SW480 (cell line): Measurements from ENCODE around the gene LRCOL1.

Experiments
- DNase-seq: peaks from one replicate; pipeline ENCODE4 v3.0.0-alpha.2; 2016; ENCODE audit warnings: low spot score

LRCOL1 gene

GRCh38 chr12:132635076-132635955 is 24.9 kb upstream of the LRCOL1 start:
- no peak for DNase-seq

GRCh38 chr12:132634411-132634990 is 24.1 kb upstream of the LRCOL1 start:
- DNase-seq = no peak

- DNase-seq = no peak
Measured at GRCh38 chr12:132633901-132634300, 23.5 kb upstream of the LRCOL1 start.

- no peak for DNase-seq
Measured at GRCh38 chr12:132633398-132633797, 23.0 kb upstream of the LRCOL1 start.

- no peak for DNase-seq
Measured at GRCh38 chr12:132632521-132633228, 22.3 kb upstream of the LRCOL1 start.

GRCh38 chr12:132631666-132632065 is 21.3 kb upstream of the LRCOL1 start:
- DNase-seq = no peak

DNA sequence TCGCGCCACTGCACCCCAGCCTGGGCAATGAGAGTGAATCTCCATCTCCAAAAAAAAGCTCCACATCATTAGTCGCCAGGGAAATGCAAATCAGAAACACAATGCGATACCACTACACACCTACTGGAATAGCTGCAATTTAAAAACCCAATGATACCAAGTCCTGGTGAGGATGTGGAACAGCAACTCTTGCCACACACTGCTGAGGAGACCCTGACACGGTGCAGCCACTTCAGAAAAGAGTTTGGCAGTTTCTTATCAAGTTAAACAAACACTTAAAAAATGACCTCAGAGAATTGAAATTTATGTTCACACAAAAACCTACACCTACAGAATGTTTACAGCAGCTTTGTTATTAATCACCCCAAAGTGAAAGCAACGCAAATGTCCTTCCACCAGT is 20.3 kb upstream of the LRCOL1 start:
- no peak for DNase-seq

DNA sequence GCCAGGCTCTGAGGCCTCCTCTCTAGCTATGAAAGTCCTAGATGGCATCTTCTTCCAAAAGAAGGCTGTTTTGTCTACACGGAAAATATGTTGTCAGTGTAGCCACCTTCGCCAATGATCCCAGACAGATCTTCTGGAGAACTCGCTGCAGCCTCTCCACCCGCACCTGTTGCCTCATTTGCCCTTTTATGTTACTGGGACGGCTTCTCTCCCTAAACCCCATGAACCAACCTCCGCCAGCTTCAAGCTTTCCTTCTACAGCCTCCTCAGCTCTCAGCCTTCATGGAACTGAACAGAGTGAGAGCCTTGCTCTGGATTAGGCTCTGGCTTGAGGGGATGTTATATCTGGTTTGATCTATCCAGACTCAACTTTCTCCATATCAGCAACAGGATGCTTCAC is 18.9 kb upstream of the LRCOL1 start:
- DNase-seq = no peak

GRCh38 chr12:132625731-132626430 is 15.5 kb upstream of the LRCOL1 start:
- no peak for DNase-seq

DNA sequence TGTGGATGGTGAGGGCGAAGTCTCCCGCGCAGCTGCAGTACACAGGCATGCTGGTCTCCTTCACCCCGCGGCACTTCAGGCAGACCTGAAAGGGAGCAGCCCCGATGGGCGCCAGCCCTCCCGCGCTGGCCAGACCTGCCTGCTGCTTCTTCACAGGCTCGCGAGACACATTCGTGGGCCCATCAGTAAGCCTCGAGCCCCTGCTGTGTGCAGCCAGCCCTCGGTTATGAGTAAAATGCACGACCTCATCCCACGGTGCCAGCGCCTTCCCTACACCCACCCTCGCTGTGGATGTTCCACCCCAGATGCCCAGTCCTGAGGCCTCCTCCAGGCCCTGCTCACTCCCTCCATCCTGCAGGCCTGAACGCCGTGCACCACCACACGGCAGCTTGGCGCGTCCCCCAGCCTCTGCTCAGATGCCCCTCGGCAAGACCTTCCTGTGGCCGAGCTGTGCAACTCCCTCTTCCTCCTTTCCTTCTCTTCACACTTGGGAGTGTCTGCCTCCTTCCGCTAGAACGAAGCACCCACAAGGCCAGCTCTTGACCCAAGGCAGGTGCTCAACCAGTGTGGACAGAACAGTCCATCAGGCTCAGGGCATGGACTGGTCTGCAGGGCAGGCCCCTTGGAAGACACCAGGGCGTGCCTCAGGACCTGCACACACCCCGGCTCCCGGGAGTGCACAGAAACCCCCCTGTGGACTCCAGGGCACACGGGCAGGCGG is 14.7 kb upstream of the LRCOL1 start:
- DNase-seq = no peak

DNA sequence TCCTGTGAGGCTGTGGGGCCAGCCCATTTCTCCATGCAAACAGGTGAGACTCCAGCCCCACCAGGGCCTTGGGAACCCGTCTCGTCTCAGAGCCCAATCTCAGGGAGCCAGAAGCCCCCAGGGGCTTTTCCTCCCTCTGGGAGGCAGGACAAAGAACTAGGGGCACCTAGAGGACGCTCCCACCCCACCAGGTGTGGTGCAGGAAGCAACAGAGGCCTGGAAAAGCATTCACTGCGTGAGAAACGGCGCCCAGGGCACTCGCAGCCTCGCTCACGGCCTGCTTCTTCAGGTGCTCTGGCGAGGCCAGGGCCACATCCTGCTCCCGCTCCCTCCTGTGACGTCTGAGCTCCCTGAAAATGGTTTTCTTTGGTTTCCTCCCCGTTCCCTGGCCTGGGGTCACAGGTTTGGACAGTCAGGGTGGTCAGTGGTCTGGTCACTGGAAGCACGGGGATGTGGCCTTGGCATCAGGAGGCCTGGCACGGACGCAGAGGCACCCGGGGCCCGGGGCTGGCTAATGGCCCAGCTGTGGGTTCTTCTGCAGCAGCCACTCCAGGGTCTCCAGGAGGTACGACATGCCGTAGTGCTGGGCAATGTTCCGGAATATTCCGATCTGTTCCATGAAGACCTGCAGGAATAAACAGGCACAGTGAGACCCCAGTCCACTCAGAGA is 13.9 kb upstream of the LRCOL1 start:
- DNase-seq = no peak

- DNase-seq = no peak
Measured at GRCh38 chr12:132623072-132623869, 12.9 kb upstream of the LRCOL1 start.

- peak; percentile 8 for DNase-seq
Measured at GRCh38 chr12:132622437-132623071, 12.2 kb upstream of the LRCOL1 start.

GRCh38 chr12:132621657-132622435 is 11.5 kb upstream of the LRCOL1 start:
- no peak for DNase-seq

DNA sequence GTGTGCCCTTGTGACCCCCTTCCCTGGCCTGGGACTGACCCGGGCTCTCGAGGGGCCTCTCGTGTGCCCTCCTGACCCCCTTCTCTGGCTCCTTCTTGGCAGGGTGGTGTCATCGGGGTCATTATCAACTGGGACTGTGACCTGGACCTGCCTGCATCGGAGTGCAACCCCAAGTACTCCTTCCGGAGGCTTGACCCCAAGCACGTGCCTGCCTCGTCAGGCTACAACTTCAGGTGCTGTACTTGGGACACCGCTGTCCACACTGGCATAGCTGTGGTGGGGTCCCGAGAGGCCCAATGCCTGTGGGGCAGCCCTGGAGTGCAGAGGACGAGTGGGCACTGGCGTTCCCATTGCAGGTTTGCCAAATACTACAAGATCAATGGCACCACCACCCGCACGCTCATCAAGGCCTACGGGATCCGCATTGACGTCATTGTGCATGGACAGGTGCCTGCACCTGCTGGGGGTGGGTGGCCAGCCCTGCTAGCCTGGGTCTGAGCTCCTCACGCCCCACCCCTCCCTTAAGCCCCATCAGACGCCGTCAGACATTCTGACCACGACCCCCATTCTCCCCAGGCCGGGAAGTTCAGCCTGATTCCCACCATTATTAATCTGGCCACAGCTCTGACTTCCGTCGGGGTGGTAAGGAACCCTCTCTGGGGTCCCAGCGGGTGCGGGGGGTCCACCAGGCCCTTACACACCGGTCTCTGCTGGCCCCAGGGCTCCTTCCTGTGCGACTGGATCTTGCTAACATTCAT is 10.7 kb upstream of the LRCOL1 start:
- DNase-seq = no peak

DNA sequence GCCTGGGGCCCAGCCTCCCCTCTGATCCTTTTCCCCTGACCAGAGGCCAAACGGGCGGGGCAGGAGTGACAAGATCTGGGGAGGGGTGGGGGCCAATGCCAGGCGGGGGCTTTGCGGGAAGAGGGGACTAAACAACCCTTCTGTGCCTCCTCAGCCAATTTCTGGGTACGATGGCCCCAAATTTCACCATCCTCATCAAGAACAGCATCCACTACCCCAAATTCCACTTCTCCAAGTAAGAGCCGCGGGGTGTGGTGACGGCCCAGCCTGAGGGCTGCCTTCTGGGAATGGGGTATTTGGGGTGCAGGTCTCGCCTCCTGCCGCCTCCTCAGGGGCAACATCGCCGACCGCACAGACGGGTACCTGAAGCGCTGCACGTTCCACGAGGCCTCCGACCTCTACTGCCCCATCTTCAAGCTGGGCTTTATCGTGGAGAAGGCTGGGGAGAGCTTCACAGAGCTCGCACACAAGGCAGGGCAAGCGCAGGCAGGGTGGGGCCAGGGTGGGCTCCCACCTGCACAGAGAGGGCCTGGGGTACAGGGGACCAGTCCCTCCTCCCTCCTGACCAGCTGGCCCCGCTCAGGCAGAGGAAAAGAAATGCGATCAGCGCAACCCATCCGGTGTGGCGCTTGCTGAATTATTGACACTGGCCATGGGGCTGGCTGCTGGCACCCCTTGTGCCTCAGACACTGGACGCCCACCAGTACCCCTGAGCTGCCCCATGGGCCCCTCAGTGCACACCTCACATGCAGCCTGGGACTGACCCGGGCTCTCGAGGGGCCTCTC is 9.9 kb upstream of the LRCOL1 start:
- no peak for DNase-seq

- DNase-seq = no peak
Measured at GRCh38 chr12:132619386-132620112, 9.2 kb upstream of the LRCOL1 start.
